HG03159 (cell line): Measurements from ENCODE around the gene PTPN22.

Source experiments
- ATAC-seq: cut with Tn5 transposase; IDR thresholded peaks from one replicate; pipeline ENCODE4 v1.9.1; 2021; ENCODE audit warnings: mild to moderate bottlenecking, moderate library complexity; ENCODE audit not compliant: unreplicated experiment

PTPN22 gene

GRCh38 chr1:113804421-113805255, 66.9 kb downstream of the PTPN22 start:
- ATAC-seq = no peak

- no peak for ATAC-seq
Measured at GRCh38 chr1:113802367-113803007, 69.0 kb downstream of the PTPN22 start.

GRCh38 chr1:113800487-113800886, 71.0 kb downstream of the PTPN22 start:
- no peak for ATAC-seq

GRCh38 chr1:113797472-113797871, 74.0 kb downstream of the PTPN22 start:
- ATAC-seq = no peak

GRCh38 chr1:113793878-113794834, 77.4 kb downstream of the PTPN22 start:
- ATAC-seq = peak; percentile 63

- no peak for ATAC-seq
Measured at GRCh38 chr1:113792986-113793385, 78.5 kb downstream of the PTPN22 start.

- peak; percentile 44 for ATAC-seq
Measured at GRCh38 chr1:113792471-113792870, 79.0 kb downstream of the PTPN22 start.

- ATAC-seq = no peak
Measured at GRCh38 chr1:113788802-113789201, 82.7 kb downstream of the PTPN22 start.

- ATAC-seq = no peak
Measured at GRCh38 chr1:113787663-113788062, 83.8 kb downstream of the PTPN22 start.

GRCh38 chr1:113786069-113786468, 85.4 kb downstream of the PTPN22 start:
- ATAC-seq = no peak

- ATAC-seq = peak; percentile 77
Measured at GRCh38 chr1:113784104-113784779, 87.3 kb downstream of the PTPN22 start.

GRCh38 chr1:113783254-113784103, 88.0 kb downstream of the PTPN22 start:
- peak; percentile 76 for ATAC-seq

GRCh38 chr1:113782406-113782805, 89.1 kb downstream of the PTPN22 start:
- no peak for ATAC-seq

GRCh38 chr1:113780374-113781146, 91.0 kb downstream of the PTPN22 start:
- no peak for ATAC-seq

GRCh38 chr1:113779542-113779941, 92.0 kb downstream of the PTPN22 start:
- ATAC-seq = no peak

- ATAC-seq = no peak
Measured at GRCh38 chr1:113777561-113777960, 94.0 kb downstream of the PTPN22 start.

- no peak for ATAC-seq
Measured at GRCh38 chr1:113770031-113770430, 101.5 kb downstream of the PTPN22 start.

- ATAC-seq = no peak
Measured at GRCh38 chr1:113769601-113769970, 101.9 kb downstream of the PTPN22 start.
